GM23338 (cell line): ENCODE measurements around the gene CGB1.

Experiments used
- CREB1 ChIP-seq: fragments of 250-450 bp; sonication (Bioruptor Pico); IDR thresholded peaks from 2 replicates; pipeline ENCODE4 v1.5.0; 2020; ENCODE audit warnings: low read depth, mild to moderate bottlenecking, moderate library complexity
- CTCF ChIP-seq, 2 experiments: fragments of 200-600 bp in 1 of 2; sonication (generic) in 1 of 2; conservative IDR thresholded peaks; 2 replicates each; pipeline versions ENCODE4 v1.5.1 to v1.6.1; 2016 to 2017; ENCODE audit warnings: antibody characterized with exemption in 2 of 2, low read depth in 2 of 2, mild to moderate bottlenecking in 2 of 2, moderate library complexity in 1 of 2
- ETS1 ChIP-seq: IDR thresholded peaks from 2 replicates; pipeline ENCODE4 v1.6.1; 2016; ENCODE audit warnings: antibody characterized with exemption
- EZH2 ChIP-seq: fragments of 200-600 bp; sonication (generic); IDR thresholded peaks from one replicate; pipeline ENCODE4 v1.8.0; 2017; ENCODE audit warnings: antibody characterized with exemption, mild to moderate bottlenecking, low read depth; ENCODE audit not compliant: unreplicated experiment
- JUNB ChIP-seq: IDR thresholded peaks from one replicate; pipeline ENCODE4 v1.6.1; 2016; ENCODE audit warnings: antibody characterized with exemption; ENCODE audit not compliant: unreplicated experiment
- POLR2AphosphoS5 ChIP-seq: IDR thresholded peaks from 2 replicates; pipeline ENCODE4 v1.6.1; 2016; ENCODE audit warnings: antibody characterized with exemption, low read depth
- REST ChIP-seq: IDR thresholded peaks from one replicate; pipeline ENCODE4 v1.6.1; 2018; ENCODE audit warnings: antibody characterized with exemption; ENCODE audit not compliant: unreplicated experiment
- ZNF331 ChIP-seq: fragments of 250-450 bp; sonication (Bioruptor Pico); IDR thresholded peaks from 2 replicates; pipeline ENCODE4 v1.5.0; 2020; ENCODE audit warnings: low read depth, mild to moderate bottlenecking, moderate library complexity

DNA sequence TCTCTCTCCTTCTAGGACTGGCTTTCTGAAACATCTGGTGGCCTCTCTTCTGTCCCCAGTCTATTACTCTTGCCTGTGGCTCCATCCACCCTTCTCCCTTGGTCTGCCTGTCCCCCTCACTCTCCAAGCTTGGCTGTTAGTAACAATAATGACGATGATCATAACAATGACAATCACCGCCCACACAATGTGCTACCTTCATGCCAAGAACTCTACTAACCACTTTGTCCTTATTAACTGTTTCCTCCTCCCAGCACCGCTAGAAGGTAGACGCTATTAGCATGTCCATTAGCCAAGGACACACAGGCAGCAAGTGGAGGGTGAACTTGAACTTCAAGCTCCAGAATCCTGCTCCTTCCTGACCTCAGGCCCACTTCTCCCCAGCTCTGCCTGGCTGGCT is 46.3 kb downstream of the CGB1 start:
- TF ChIP-seq CTCF (conservative IDR thresholded peaks at IDR 0.05; ENCODE audit: low read depth in 2 of 2): no peak
- no peak for TF ChIP-seq REST
- no peak for TF ChIP-seq EZH2
- TF ChIP-seq CREB1 (CRISPR knock-in tag): no peak
- no peak for TF ChIP-seq ETS1
- TF ChIP-seq POLR2AphosphoS5: no peak
- no peak for TF ChIP-seq JUNB
- TF ChIP-seq ZNF331 (CRISPR knock-in tag): no peak
